ENCODE data around the gene CES2.
"Not testable (repeated sequence)": the region's sequence is repeated elsewhere in the genome, so short reads cannot be mapped to it uniquely, and the experiment has no call there.

CES2 gene

GRCh38 chr16:66919569-66920298 is 15.6 kb upstream of the CES2 start:
- no peak for DNase-seq

- no peak for DNase-seq
These were observed 15.1 kb upstream of the CES2 start for GRCh38 chr16:66920299-66920590.

GRCh38 chr16:66920924-66921680 is 14.2 kb upstream of the CES2 start:
- DNase-seq: no peak

- no peak for DNase-seq
These were observed 13.4 kb upstream of the CES2 start for GRCh38 chr16:66921729-66922450.

- DNase-seq: no peak
These were observed 12.0 kb upstream of the CES2 start for GRCh38 chr16:66923247-66923731.

GRCh38 chr16:66923866-66924265 is 11.4 kb upstream of the CES2 start:
- DNase-seq: no peak

- DNase-seq: no peak
These were observed 10.6 kb upstream of the CES2 start for GRCh38 chr16:66924527-66925321.

- DNase-seq: no peak
These were observed 9.9 kb upstream of the CES2 start, which contains the start of gene RRAD for GRCh38 chr16:66925322-66925840. RRAD (minus strand) TSS chr16:66925535; CDS start chr16:66925179, 356 bp downstream.

GRCh38 chr16:66926171-66926947 is 9.0 kb upstream of the CES2 start:
- DNase-seq: no peak

- peak; percentile 61 to 82 for DNase-seq
These were observed 8.3 kb upstream of the CES2 start for GRCh38 chr16:66926961-66927436.

GRCh38 chr16:66927918-66928649 is 7.2 kb upstream of the CES2 start:
- DNase-seq: peak in 1 of 2 experiments; percentile 23

- peak in 1 of 2 experiments; percentile 32 for DNase-seq
These were observed 6.5 kb upstream of the CES2 start for GRCh38 chr16:66928702-66929388.

- no peak for DNase-seq
These were observed 5.1 kb upstream of the CES2 start for GRCh38 chr16:66930189-66930588.

GRCh38 chr16:66931665-66932064 is 3.7 kb upstream of the CES2 start:
- no peak for DNase-seq

GRCh38 chr16:66932076-66932475 is 3.2 kb upstream of the CES2 start:
- no peak for DNase-seq

GRCh38 chr16:66933776-66934137 is 1.6 kb upstream of the CES2 start:
- no peak for DNase-seq

GRCh38 chr16:66934138-66934838 is 1.0 kb upstream of the CES2 start, which contains the start of gene CIAO2B:
CIAO2B (minus strand) TSS chr16:66934402; CDS start chr16:66934364, 38 bp downstream.
- peak; percentile 26 to 80 for DNase-seq

GRCh38 chr16:66934839-66935313 is 440 bp upstream of the CES2 start:
- DNase-seq: not testable (repeated sequence)

GRCh38 chr16:66936462-66936861 is 1.1 kb downstream of the CES2 start:
- DNase-seq: no peak
